ENCODE data around the gene CFAP54.

GRCh38 chr12:96907671-96908422 is 418.5 kb downstream of the CFAP54 start:
- no peak for TF ChIP-seq PBX3 (IDR thresholded peaks at IDR 0.05)
- TF ChIP-seq NFIC (IDR thresholded peaks at IDR 0.05; ENCODE audit: borderline replicate concordance) = no peak
- no peak for TF ChIP-seq TEAD4 (IDR thresholded peaks at IDR 0.05; ENCODE audit: borderline replicate concordance, insufficient read depth)
- no peak for TF ChIP-seq RAD21 (IDR thresholded peaks at IDR 0.05; ENCODE audit: low read length)
- no peak for TF ChIP-seq CTCF (IDR thresholded peaks at IDR 0.05)
